SK-N-SH treated with all-trans-retinoic acid at 6 μM for 48 hours (cell line): ENCODE measurements around the gene EDNRB.

Source experiments
- ARNTL ChIP-seq: fragments of 450-650 bp; formaldehyde crosslinking; IDR thresholded peaks from 2 replicates; pipeline ENCODE4 v1.5.0; 2020; ENCODE audit warnings: low read depth, mild to moderate bottlenecking, moderate library complexity, borderline replicate concordance
- BACH2 ChIP-seq: fragments of 250-450 bp; sonication (Bioruptor Pico); IDR thresholded peaks from 2 replicates; pipeline ENCODE4 v1.9.0; 2021; ENCODE audit warnings: mild to moderate bottlenecking, borderline replicate concordance
- GLIS3 ChIP-seq: fragments of 250-450 bp; sonication (Bioruptor Pico); IDR thresholded peaks from 2 replicates; pipeline ENCODE4 v1.5.0; 2020; ENCODE audit warnings: mild to moderate bottlenecking, moderate library complexity
- PATZ1 ChIP-seq: fragments of 250-450 bp; sonication (Bioruptor Pico); IDR thresholded peaks from 2 replicates; pipeline ENCODE4 v1.8.0; 2020; ENCODE audit warnings: mild to moderate bottlenecking, moderate library complexity, borderline replicate concordance
- PPARA ChIP-seq: fragments of 250-450 bp; sonication (Bioruptor Pico); IDR thresholded peaks from 2 replicates; pipeline ENCODE4 v1.5.0; 2020; ENCODE audit warnings: mild to moderate bottlenecking, borderline replicate concordance
- RARB ChIP-seq: fragments of 250-450 bp; sonication (Bioruptor Pico); IDR thresholded peaks from 2 replicates; pipeline ENCODE4 v1.8.0; 2021; ENCODE audit warnings: mild to moderate bottlenecking, moderate library complexity
- SNAI2 ChIP-seq: fragments of 250-450 bp; sonication (Bioruptor Pico); IDR thresholded peaks from 2 replicates; pipeline ENCODE4 v1.5.0; 2020; ENCODE audit warnings: mild to moderate bottlenecking, moderate library complexity
- TCF4 ChIP-seq: fragments of 250-450 bp; sonication (Bioruptor Pico); IDR thresholded peaks from 2 replicates; pipeline ENCODE4 v1.8.0; 2021; ENCODE audit warnings: mild to moderate bottlenecking, moderate library complexity, borderline replicate concordance
- TOX ChIP-seq: fragments of 250-450 bp; sonication (Bioruptor Pico); IDR thresholded peaks from 2 replicates; pipeline ENCODE4 v1.8.0; 2021; ENCODE audit warnings: mild to moderate bottlenecking, moderate library complexity, borderline replicate concordance
- ZFP30 ChIP-seq: fragments of 450-650 bp; formaldehyde crosslinking; IDR thresholded peaks from 2 replicates; pipeline ENCODE4 v1.5.0; 2022; ENCODE audit warnings: mild to moderate bottlenecking, moderate library complexity
- ZNF565 ChIP-seq: fragments of 450-650 bp; formaldehyde crosslinking; conservative IDR thresholded peaks from 2 replicates; pipeline ENCODE4 v1.5.0; 2020; ENCODE audit warnings: low read depth, mild to moderate bottlenecking, moderate library complexity
- ZNF70 ChIP-seq: fragments of 450-650 bp; formaldehyde crosslinking; IDR thresholded peaks from 2 replicates; pipeline ENCODE4 v1.5.0; 2020; ENCODE audit warnings: mild to moderate bottlenecking, moderate library complexity
- TF ChIP-seq, protein P1 (sequence below): fragments of 250-450 bp; sonication (Bioruptor Pico); IDR thresholded peaks from 2 replicates; pipeline ENCODE4 v1.5.0; 2020; ENCODE audit warnings: mild to moderate bottlenecking, moderate library complexity
- TF ChIP-seq, protein P2 (sequence below): fragments of 250-450 bp; sonication (Bioruptor Pico); IDR thresholded peaks from 2 replicates; pipeline ENCODE4 v1.5.1; 2021; ENCODE audit warnings: mild to moderate bottlenecking, moderate library complexity

DNA sequence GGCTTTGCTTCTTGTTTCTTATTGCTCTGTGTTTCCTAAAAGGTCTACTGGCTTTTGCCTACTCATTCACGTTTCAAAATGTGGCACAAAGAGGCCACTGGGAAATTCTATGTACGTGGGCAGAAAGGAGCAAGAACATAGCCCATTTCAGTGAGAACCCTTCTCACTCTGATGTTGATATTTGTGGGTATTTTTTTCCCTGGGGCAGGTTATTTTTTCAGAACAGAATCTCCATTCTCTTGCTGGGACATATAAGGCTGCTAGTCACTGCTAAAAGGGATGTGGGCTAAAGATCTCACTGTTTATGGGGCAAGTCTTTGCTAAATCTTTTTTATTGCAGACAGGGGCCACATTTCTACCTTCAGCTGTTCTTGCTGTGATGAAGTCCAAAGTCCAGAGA is 27.1 kb downstream of the EDNRB start:
- TF ChIP-seq TCF4 (CRISPR knock-in tag) (no peak), ZNF565 (no peak), PATZ1 (CRISPR knock-in tag) (no peak), RARB (CRISPR knock-in tag) (no peak), SNAI2 (CRISPR knock-in tag) (no peak), ARNTL (CRISPR knock-in tag) (no peak), BACH2 (no peak), ZFP30 (CRISPR knock-in tag) (no peak), ZNF70 (CRISPR knock-in tag) (no peak), PPARA (CRISPR knock-in tag) (no peak), TOX (no peak), GLIS3 (CRISPR knock-in tag) (no peak)
- TF ChIP-seq, protein P1, sequence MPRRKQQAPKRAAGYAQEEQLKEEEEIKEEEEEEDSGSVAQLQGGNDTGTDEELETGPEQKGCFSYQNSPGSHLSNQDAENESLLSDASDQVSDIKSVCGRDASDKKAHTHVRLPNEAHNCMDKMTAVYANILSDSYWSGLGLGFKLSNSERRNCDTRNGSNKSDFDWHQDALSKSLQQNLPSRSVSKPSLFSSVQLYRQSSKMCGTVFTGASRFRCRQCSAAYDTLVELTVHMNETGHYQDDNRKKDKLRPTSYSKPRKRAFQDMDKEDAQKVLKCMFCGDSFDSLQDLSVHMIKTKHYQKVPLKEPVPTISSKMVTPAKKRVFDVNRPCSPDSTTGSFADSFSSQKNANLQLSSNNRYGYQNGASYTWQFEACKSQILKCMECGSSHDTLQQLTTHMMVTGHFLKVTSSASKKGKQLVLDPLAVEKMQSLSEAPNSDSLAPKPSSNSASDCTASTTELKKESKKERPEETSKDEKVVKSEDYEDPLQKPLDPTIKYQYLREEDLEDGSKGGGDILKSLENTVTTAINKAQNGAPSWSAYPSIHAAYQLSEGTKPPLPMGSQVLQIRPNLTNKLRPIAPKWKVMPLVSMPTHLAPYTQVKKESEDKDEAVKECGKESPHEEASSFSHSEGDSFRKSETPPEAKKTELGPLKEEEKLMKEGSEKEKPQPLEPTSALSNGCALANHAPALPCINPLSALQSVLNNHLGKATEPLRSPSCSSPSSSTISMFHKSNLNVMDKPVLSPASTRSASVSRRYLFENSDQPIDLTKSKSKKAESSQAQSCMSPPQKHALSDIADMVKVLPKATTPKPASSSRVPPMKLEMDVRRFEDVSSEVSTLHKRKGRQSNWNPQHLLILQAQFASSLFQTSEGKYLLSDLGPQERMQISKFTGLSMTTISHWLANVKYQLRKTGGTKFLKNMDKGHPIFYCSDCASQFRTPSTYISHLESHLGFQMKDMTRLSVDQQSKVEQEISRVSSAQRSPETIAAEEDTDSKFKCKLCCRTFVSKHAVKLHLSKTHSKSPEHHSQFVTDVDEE, result no peak
- TF ChIP-seq, protein P2, sequence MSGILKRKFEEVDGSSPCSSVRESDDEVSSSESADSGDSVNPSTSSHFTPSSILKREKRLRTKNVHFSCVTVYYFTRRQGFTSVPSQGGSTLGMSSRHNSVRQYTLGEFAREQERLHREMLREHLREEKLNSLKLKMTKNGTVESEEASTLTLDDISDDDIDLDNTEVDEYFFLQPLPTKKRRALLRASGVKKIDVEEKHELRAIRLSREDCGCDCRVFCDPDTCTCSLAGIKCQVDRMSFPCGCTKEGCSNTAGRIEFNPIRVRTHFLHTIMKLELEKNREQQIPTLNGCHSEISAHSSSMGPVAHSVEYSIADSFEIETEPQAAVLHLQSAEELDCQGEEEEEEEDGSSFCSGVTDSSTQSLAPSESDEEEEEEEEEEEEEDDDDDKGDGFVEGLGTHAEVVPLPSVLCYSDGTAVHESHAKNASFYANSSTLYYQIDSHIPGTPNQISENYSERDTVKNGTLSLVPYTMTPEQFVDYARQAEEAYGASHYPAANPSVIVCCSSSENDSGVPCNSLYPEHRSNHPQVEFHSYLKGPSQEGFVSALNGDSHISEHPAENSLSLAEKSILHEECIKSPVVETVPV (CRISPR knock-in tag), result no peak
